Thyroid gland (tissue), 4 donors: ENCODE results near the gene KIAA2012.

Experiments
- CTCF ChIP-seq, 6 experiments: fragments of 200-600 bp in 3 of 6; fragments of 450-650 bp in 3 of 6; sonication (generic) in 3 of 6; IDR thresholded peaks; one replicate each; pipeline ENCODE4 v1.5.1; 2016 to 2019; ENCODE audit warnings: antibody characterized with exemption in 6 of 6, mild to moderate bottlenecking in 2 of 6, inconsistent platforms in 1 of 6, moderate library complexity in 1 of 6
- POLR2A ChIP-seq, 2 donors: fragments of 450-650 bp; IDR thresholded peaks; one replicate each; pipeline ENCODE4 v1.6.1; 2017; ENCODE audit warnings: antibody characterized with exemption in 2 of 2, mild to moderate bottlenecking in 2 of 2, moderate library complexity in 1 of 2

GRCh38 chr2:202088777-202089176 lies 15.7 kb downstream of the KIAA2012 start:
- TF ChIP-seq POLR2A (IDR thresholded peaks at IDR 0.05) (no peak), CTCF (IDR thresholded peaks at IDR 0.05) (no peak)
